IMR-90 (cell line): Measurements from ENCODE around the gene ZNF20. TPM values are rescaled to one million over a fixed set of nuclear protein-coding genes. Genes with fewer than 3 reads are reported as not detected.
A peak's percentile ranks its signal among the peaks of the same experiment; 100 is the strongest.

Experiments
- ATAC-seq: fragments of 200-7000 bp; cut with Tn5 transposase; 2 replicates; pipeline ENCODE4 v1.9.1; 2020; ENCODE audit warnings: low read depth, mild to moderate bottlenecking, moderate library complexity
- BruUV-seq: library from RNA; stranded (reverse); fragments of 400-500 nt; replicated peaks from 2 replicates; lab custom pipeline; 2021; lab: Mats Ljungman, UMichigan
- CTCF ChIA-PET: fragments of 300-600 bp; formaldehyde crosslinking; extraction: SDS; loops from one replicate; lab custom pipeline; 2021; ENCODE audit warnings: antibody characterized with exemption; lab: Yijun Ruan, JAX
- POLR2A ChIA-PET: fragments of 300-600 bp; sonication (Branson Sonifier 250); formaldehyde crosslinking; loops from one replicate; lab custom pipeline; 2022; ENCODE audit warnings: antibody characterized with exemption; ENCODE audit not compliant: unreplicated experiment; lab: Charles Lee
- DNase-seq: peaks from one replicate; pipeline ENCODE4 v3.0.0; 2013
- H2AFZ ChIP-seq: replicated peaks from 2 replicates; pipeline ENCODE3; 2013; ENCODE audit warnings: low read length, mild to moderate bottlenecking; ENCODE audit not compliant: poor library complexity
- H2AK5ac ChIP-seq: 2 replicates; pipeline ENCODE4 v1.6.1; 2013; ENCODE audit warnings: low read depth, low read length, inconsistent platforms
- H2AK9ac ChIP-seq: replicated peaks from 2 replicates; pipeline ENCODE3; 2013; ENCODE audit warnings: mild to moderate bottlenecking, low read depth, low read length, moderate library complexity; ENCODE audit not compliant: poor library complexity
- H2BK120ac ChIP-seq: 2 replicates; pipeline ENCODE4 v1.6.1; 2013; ENCODE audit warnings: low read depth, low read length, inconsistent platforms
- H2BK15ac ChIP-seq: 3 replicates; pipeline ENCODE4 v1.6.1; 2013; ENCODE audit warnings: low read depth, low read length, inconsistent platforms
- H2BK20ac ChIP-seq: 2 replicates; pipeline ENCODE4 v1.6.1; 2013; ENCODE audit warnings: low read depth, mild to moderate bottlenecking, inconsistent platforms, low read length, moderate library complexity
- H2BK5ac ChIP-seq: 2 replicates; pipeline ENCODE4 v1.6.1; 2013; ENCODE audit warnings: mild to moderate bottlenecking, low read depth, low read length, inconsistent platforms; ENCODE audit not compliant: poor library complexity, severe bottlenecking
- H3K14ac ChIP-seq: replicated peaks from 2 replicates; pipeline ENCODE4 v1.6.1; 2013; ENCODE audit warnings: low read depth, low read length, inconsistent platforms
- H3K18ac ChIP-seq: 2 replicates; pipeline ENCODE4 v1.6.1; 2013; ENCODE audit warnings: low read depth, low read length, control low read depth
- H3K23ac ChIP-seq: 2 replicates; pipeline ENCODE4 v1.6.1; 2013; ENCODE audit warnings: low read depth, low read length, inconsistent platforms
- H3K27ac ChIP-seq: 2 replicates; pipeline ENCODE4 v1.5.1; 2013; ENCODE audit warnings: mild to moderate bottlenecking, control low read depth, low read length; ENCODE audit not compliant: insufficient read depth
- H3K27me3 ChIP-seq: 2 replicates; pipeline ENCODE4 v1.6.1; 2013; ENCODE audit warnings: low read length; ENCODE audit not compliant: control insufficient read depth, insufficient read depth
- H3K36me3 ChIP-seq: 2 replicates; pipeline ENCODE4 v1.6.1; 2013; ENCODE audit warnings: low read length, mixed read lengths; ENCODE audit not compliant: control insufficient read depth, insufficient read depth
- H3K4ac ChIP-seq: 2 replicates; pipeline ENCODE4 v1.6.1; 2013; ENCODE audit warnings: low read depth, low read length, inconsistent platforms
- H3K4me1 ChIP-seq: 2 replicates; pipeline ENCODE4 v1.6.1; 2013; ENCODE audit warnings: low read length, mixed read lengths; ENCODE audit not compliant: control insufficient read depth, insufficient read depth
- H3K4me2 ChIP-seq: 2 replicates; pipeline ENCODE4 v1.6.1; 2013; ENCODE audit warnings: low read depth, mild to moderate bottlenecking, control low read depth, low read length, moderate library complexity
- H3K4me3 ChIP-seq: 2 replicates; pipeline ENCODE4 v1.5.1; 2013; ENCODE audit warnings: low read depth, mild to moderate bottlenecking, control low read depth, low read length, moderate library complexity; ENCODE audit not compliant: insufficient read depth
- H3K56ac ChIP-seq: 2 replicates; pipeline ENCODE4 v1.6.1; 2013; ENCODE audit warnings: low read length, inconsistent platforms; ENCODE audit not compliant: insufficient read depth; ENCODE audit errors: extremely low read depth
- H3K79me1 ChIP-seq, 2 experiments: 2 replicates each; pipeline ENCODE4 v1.6.1; 2013; ENCODE audit warnings: low read length in 2 of 2, inconsistent platforms in 1 of 2, low read depth in 1 of 2
- H3K9ac ChIP-seq: 2 replicates; pipeline ENCODE4 v1.6.1; 2013; ENCODE audit warnings: low read depth, low read length, control low read depth
- H3K9me1 ChIP-seq: 2 replicates; pipeline ENCODE4 v1.6.1; 2013; ENCODE audit warnings: low read length, inconsistent platforms; ENCODE audit not compliant: insufficient read depth
- H3K9me3 ChIP-seq: 2 replicates; pipeline ENCODE4 v1.6.1; 2013; ENCODE audit warnings: low read length; ENCODE audit not compliant: control insufficient read depth, insufficient read depth
- H4K20me1 ChIP-seq: 2 replicates; pipeline ENCODE4 v1.6.1; 2013; ENCODE audit warnings: low read length, inconsistent platforms; ENCODE audit not compliant: insufficient read depth
- H4K5ac ChIP-seq: 2 replicates; pipeline ENCODE4 v1.6.1; 2013; ENCODE audit warnings: mild to moderate bottlenecking, low read depth, low read length, control low read depth
- H4K8ac ChIP-seq, 2 experiments: 2 replicates each; pipeline ENCODE4 v1.6.1; 2013; ENCODE audit warnings: low read depth in 2 of 2, low read length in 2 of 2, control low read depth in 1 of 2, inconsistent platforms in 1 of 2
- H4K91ac ChIP-seq: 2 replicates; pipeline ENCODE4 v1.6.1; 2013; ENCODE audit warnings: low read depth, low read length, inconsistent platforms; ENCODE audit not compliant: insufficient read depth
- BHLHE40 ChIP-seq: fragments of 150-350 bp; IDR thresholded peaks from 2 replicates; pipeline ENCODE4 v1.6.1; 2016; ENCODE audit warnings: mild to moderate bottlenecking, low read depth, low read length
- CEBPB ChIP-seq: IDR thresholded peaks from 2 replicates; pipeline ENCODE4 v1.6.1; 2012; ENCODE audit warnings: low read depth, low read length, improper control_type of control experiment
- CHD1 ChIP-seq: IDR thresholded peaks from 2 replicates; pipeline ENCODE4 v1.6.1; 2012; ENCODE audit warnings: low read depth, low read length, improper control_type of control experiment
- CTCF ChIP-seq: conservative IDR thresholded peaks from 2 replicates; pipeline ENCODE4 v1.5.1; 2012; ENCODE audit warnings: mild to moderate bottlenecking, low read depth, low read length, improper control_type of control experiment
- ELK1 ChIP-seq: fragments of 150-350 bp; IDR thresholded peaks from 2 replicates; pipeline ENCODE4 v1.6.1; 2016; ENCODE audit warnings: low read depth, mild to moderate bottlenecking, low read length, moderate library complexity, borderline replicate concordance
- FOS ChIP-seq: fragments of 150-350 bp; IDR thresholded peaks from 2 replicates; pipeline ENCODE4 v1.6.1; 2016; ENCODE audit warnings: low read depth, low read length
- MAFK ChIP-seq: IDR thresholded peaks from 2 replicates; pipeline ENCODE4 v1.6.1; 2012; ENCODE audit warnings: low read depth, low read length, improper control_type of control experiment
- MAZ ChIP-seq: IDR thresholded peaks from 2 replicates; pipeline ENCODE4 v1.6.1; 2012; ENCODE audit warnings: low read depth, mild to moderate bottlenecking, low read length, improper control_type of control experiment, moderate library complexity, borderline replicate concordance
- MXI1 ChIP-seq: IDR thresholded peaks from 2 replicates; pipeline ENCODE4 v1.6.1; 2012; ENCODE audit warnings: low read depth, mild to moderate bottlenecking, low read length, moderate library complexity, borderline replicate concordance
- NFE2L2 ChIP-seq: fragments of 150-350 bp; IDR thresholded peaks from 2 replicates; pipeline ENCODE4 v1.6.1; 2016; ENCODE audit warnings: low read depth, mild to moderate bottlenecking, low read length
- POLR2A ChIP-seq: IDR thresholded peaks from 2 replicates; pipeline ENCODE4 v1.6.1; 2012; ENCODE audit warnings: mild to moderate bottlenecking, low read depth, low read length
- RAD21 ChIP-seq: IDR thresholded peaks from 2 replicates; pipeline ENCODE4 v1.6.1; 2012; ENCODE audit warnings: low read length, improper control_type of control experiment
- RCOR1 ChIP-seq: IDR thresholded peaks from 2 replicates; pipeline ENCODE4 v1.6.1; 2012; ENCODE audit warnings: mild to moderate bottlenecking, low read length, improper control_type of control experiment; ENCODE audit not compliant: insufficient replicate concordance
- RFX5 ChIP-seq: IDR thresholded peaks from 2 replicates; pipeline ENCODE4 v1.8.0; 2012; ENCODE audit warnings: low read depth, mild to moderate bottlenecking, low read length, moderate library complexity
- SMC3 ChIP-seq: fragments of 150-350 bp; IDR thresholded peaks from 2 replicates; pipeline ENCODE4 v1.6.1; 2016; ENCODE audit warnings: low read depth, mild to moderate bottlenecking, antibody characterized with exemption, low read length, moderate library complexity
- USF2 ChIP-seq: fragments of 150-350 bp; IDR thresholded peaks from 2 replicates; pipeline ENCODE4 v1.6.1; 2017; ENCODE audit warnings: mild to moderate bottlenecking, antibody characterized with exemption, low read length, low read depth
- WGBS, 2 experiments: methylation state at CpG; one replicate each; pipeline versions ENCODE4 v1.1.5 to v1.1.7; 2013; ENCODE audit warnings: missing lambda C conversion rate in 2 of 2; ENCODE audit not compliant: insufficient read length in 1 of 2; ENCODE audit errors: extremely low coverage in 2 of 2; 5-methylcytosine and 5-hydroxymethylcytosine counted together
- dilution Hi-C: fragments of 300-500 bp; cut with HindIII; formaldehyde crosslinking; loops from one replicate; pipeline ENCODE4 v1.14.3; 2018; ENCODE audit warnings: low sequenced_read_pairs; ENCODE audit not compliant: unreplicated experiment
- in situ Hi-C: fragments of 300-500 bp; cut with MboI; formaldehyde crosslinking; loops from 3 replicates; pipeline ENCODE4 v1.14.3; 2019; ENCODE audit warnings: low sequenced_read_pairs, inconsistent platforms, mixed read lengths
- intact Hi-C: fragments of 100-400 bp; cut with micrococcal nuclease; formaldehyde crosslinking; loops from 2 replicates; pipeline ENCODE4 v1.10.0; 2022
- polyA plus RNA-seq, 3 experiments: library from polyadenylated mRNA; depleted of rRNA; stranded (reverse); fragments of >200 nt; gene quantifications; 2 replicates each; pipeline ENCODE4 v1.2.3, GENCODE V29; 2012; ENCODE audit warnings: low replicate concordance in 1 of 3
- total RNA-seq: library from RNA; depleted of rRNA; stranded (reverse); fragments of >200 nt; gene quantifications from 2 replicates; pipeline ENCODE4 v1.2.3, GENCODE V29; 2012

Gene ZNF20
- total and polyA plus RNA-seq, 2 of the 4 experiments (the other 2 are of a cell fraction): 2.1 to 7.9 TPM

GRCh38 chr19:12162513-12162881 lies 22.3 kb upstream of the ZNF20 start:
- Histone ChIP-seq H3K56ac (no peak overlapping the region), H3K14ac (0 out of 2 replicates have a peak overlapping the region, but pooled peaks have one; percentile 57), H3K27ac (no peak overlapping the region), H4K8ac (peak overlapping the region; percentile 56 to 93), H3K4ac (peak overlapping the region; percentile 41; the same call in 1 of the 2 replicates), H2BK20ac (no peak overlapping the region), H2BK15ac (no peak overlapping the region), H3K23ac (no peak overlapping the region), H3K4me2 (peak overlapping the region; percentile 98), H3K9me1 (0 out of 2 replicates have a peak, but pooled peaks cover 2% of the 10 kb centered on the region), H4K20me1 (no peaks in the 10 kb centered on the region), H3K4me3 (peak overlapping the region; percentile 83), H3K4me1 (peaks cover 3% of the 10 kb centered on the region), H4K91ac (no peak overlapping the region), H4K5ac (peak overlapping the region; percentile 65; the same call in 1 of the 2 replicates), H3K9me3 (no peaks in the 10 kb centered on the region), H3K18ac (no peak overlapping the region), H3K9ac (peak overlapping the region; percentile 52; the same call in 1 of the 2 replicates), H3K27me3 (no peaks in the 10 kb centered on the region), H2AK9ac (peak overlapping the region; percentile 60), H2AK5ac (no peak overlapping the region), H3K79me1 (peaks cover 17 to 35% of the 10 kb centered on the region in 2 experiments; a peak in 2 of 4 replicates), H2AFZ (peak overlapping the region; percentile 98), H2BK5ac (no peak overlapping the region), H3K36me3 (0 out of 2 replicates have a peak, but pooled peaks cover 2% of the 10 kb centered on the region), H2BK120ac (no peak overlapping the region)
- intact Hi-C loops (loop anchor here (10.0 kb wide), 1 partner anchor 132 kb away; the partner anchor contains the start of gene ZNF44), dilution Hi-C loops (no loop called here), in situ Hi-C loops (no loop called here)
- BruUV-seq: no TSS peak
- no CpG with 5 or more reads among the region's 8 CpGs for WGBS, 2 experiments
- DNase-seq (no peak), ATAC-seq (no peak)
- TF ChIP-seq RAD21 (no peak), SMC3 (no peak), RCOR1 (no peak), CEBPB (no peak), BHLHE40 (no peak), FOS (no peak), ELK1 (no peak), CHD1 (no peak), NFE2L2 (no peak), MAZ (no peak), POLR2A (no peak), MAFK (no peak), MXI1 (no peak), USF2 (no peak), RFX5 (no peak), CTCF (no peak)
- ChIA-PET POLR2A (no interaction called here), CTCF (no interaction called here)
